ENCODE results near the gene ARHGAP32.

ARHGAP32 gene

GRCh38 chr11:128937480-128937879 lies 254.6 kb downstream of the ARHGAP32 start:
- Histone ChIP-seq H3K9me3 (ENCODE audit: insufficient read depth, low read depth, low read length) (no peaks in the 10 kb centered on the region), H3K36me3 (ENCODE audit: insufficient read depth, low read depth, low read length) (no peaks in the 10 kb centered on the region), H3K27ac (ENCODE audit: low read length) (no peak overlapping the region), H3K4me1 (ENCODE audit: insufficient read depth, low read length) (peaks cover 12% of the 10 kb centered on the region; the same call in 1 of the 2 replicates), H3K9ac (ENCODE audit: low read depth, low read length) (no peak overlapping the region), H3K27me3 (ENCODE audit: insufficient read depth, low read length) (peaks cover 29% of the 10 kb centered on the region; the same call in 1 of the 2 replicates), H3K4me3 (ENCODE audit: low read length) (no peak overlapping the region)

GRCh38 chr11:128936606-128937251 lies 255.4 kb downstream of the ARHGAP32 start:
- H3K36me3 ChIP-seq (ENCODE audit: insufficient read depth, low read depth, low read length), result no peaks in the 10 kb centered on the region
- H3K27me3 ChIP-seq (ENCODE audit: insufficient read depth, low read length), result peaks cover 36% of the 10 kb centered on the region
- H3K4me1 ChIP-seq (ENCODE audit: insufficient read depth, low read length), result peaks cover 12% of the 10 kb centered on the region; the same call in 1 of the 2 replicates
- H3K9me3 ChIP-seq (ENCODE audit: insufficient read depth, low read depth, low read length), result no peaks in the 10 kb centered on the region
- peak overlapping the region; percentile 50; the same call in 1 of the 2 replicates for H3K9ac ChIP-seq (ENCODE audit: low read depth, low read length)
- H3K4me3 ChIP-seq (ENCODE audit: low read length), result no peak overlapping the region; the same call in 1 of the 2 replicates
- H3K27ac ChIP-seq (ENCODE audit: low read length), result no peak overlapping the region

GRCh38 chr11:128934926-128935325 lies 257.2 kb downstream of the ARHGAP32 start:
- peaks cover 13% of the 10 kb centered on the region; the same call in 1 of the 2 replicates for H3K4me1 ChIP-seq (ENCODE audit: insufficient read depth, low read length)
- H3K27ac ChIP-seq (ENCODE audit: low read length), result no peak overlapping the region
- no peaks in the 10 kb centered on the region for H3K36me3 ChIP-seq (ENCODE audit: insufficient read depth, low read depth, low read length)
- peaks cover 44% of the 10 kb centered on the region for H3K27me3 ChIP-seq (ENCODE audit: insufficient read depth, low read length)
- H3K9me3 ChIP-seq (ENCODE audit: insufficient read depth, low read depth, low read length), result no peaks in the 10 kb centered on the region
- no peak overlapping the region for H3K4me3 ChIP-seq (ENCODE audit: low read length)
- no peak overlapping the region for H3K9ac ChIP-seq (ENCODE audit: low read depth, low read length)

- H3K27me3 ChIP-seq (ENCODE audit: insufficient read depth, low read length), result peaks cover 49% of the 10 kb centered on the region
- peaks cover 19% of the 10 kb centered on the region; the same call in 1 of the 2 replicates for H3K4me1 ChIP-seq (ENCODE audit: insufficient read depth, low read length)
These were observed 257.8 kb downstream of the ARHGAP32 start for GRCh38 chr11:128934351-128934750.

GRCh38 chr11:128933481-128934178 lies 258.5 kb downstream of the ARHGAP32 start:
- Histone ChIP-seq H3K4me1 (ENCODE audit: insufficient read depth, low read length) (peaks cover 22% of the 10 kb centered on the region; the same call in 1 of the 2 replicates), H3K9me3 (ENCODE audit: insufficient read depth, low read depth, low read length) (no peaks in the 10 kb centered on the region), H3K9ac (ENCODE audit: low read depth, low read length) (no peak overlapping the region), H3K27ac (ENCODE audit: low read length) (no peak overlapping the region), H3K36me3 (ENCODE audit: insufficient read depth, low read depth, low read length) (no peaks in the 10 kb centered on the region), H3K27me3 (ENCODE audit: insufficient read depth, low read length) (peaks cover 57% of the 10 kb centered on the region), H3K4me3 (ENCODE audit: low read length) (no peak overlapping the region)

More at GRCh38 chr11:128934351-128934750, 257.8 kb downstream of the ARHGAP32 start:
- H3K9me3 ChIP-seq (ENCODE audit: insufficient read depth, low read depth, low read length), result no peaks in the 10 kb centered on the region
- H3K9ac ChIP-seq (ENCODE audit: low read depth, low read length), result no peak overlapping the region
- H3K36me3 ChIP-seq (ENCODE audit: insufficient read depth, low read depth, low read length), result no peaks in the 10 kb centered on the region
- H3K27ac ChIP-seq (ENCODE audit: low read length), result no peak overlapping the region
- no peak overlapping the region for H3K4me3 ChIP-seq (ENCODE audit: low read length)

- Histone ChIP-seq H3K4me3 (ENCODE audit: low read length) (no peak overlapping the region), H3K36me3 (ENCODE audit: insufficient read depth, low read depth, low read length) (no peaks in the 10 kb centered on the region), H3K27ac (ENCODE audit: low read length) (no peak overlapping the region), H3K9ac (ENCODE audit: low read depth, low read length) (no peak overlapping the region), H3K27me3 (ENCODE audit: insufficient read depth, low read length) (peaks cover 76% of the 10 kb centered on the region), H3K4me1 (ENCODE audit: insufficient read depth, low read length) (peaks cover 23% of the 10 kb centered on the region), H3K9me3 (ENCODE audit: insufficient read depth, low read depth, low read length) (no peaks in the 10 kb centered on the region)
These were observed 260.5 kb downstream of the ARHGAP32 start for GRCh38 chr11:128931668-128932067.

- Histone ChIP-seq H3K36me3 (ENCODE audit: insufficient read depth, low read depth, low read length) (no peaks in the 10 kb centered on the region), H3K9ac (ENCODE audit: low read depth, low read length) (no peak overlapping the region), H3K4me1 (ENCODE audit: insufficient read depth, low read length) (peaks cover 19% of the 10 kb centered on the region), H3K9me3 (ENCODE audit: insufficient read depth, low read depth, low read length) (no peaks in the 10 kb centered on the region), H3K27ac (ENCODE audit: low read length) (no peak overlapping the region), H3K27me3 (ENCODE audit: insufficient read depth, low read length) (peaks cover 82% of the 10 kb centered on the region), H3K4me3 (ENCODE audit: low read length) (no peak overlapping the region)
These were observed 261.1 kb downstream of the ARHGAP32 start for GRCh38 chr11:128931066-128931465.

- Histone ChIP-seq H3K9ac (ENCODE audit: low read depth, low read length) (0 out of 2 replicates have a peak overlapping the region, but pooled peaks have one; percentile 4), H3K4me1 (ENCODE audit: insufficient read depth, low read length) (peaks cover 21% of the 10 kb centered on the region), H3K27ac (ENCODE audit: low read length) (no peak overlapping the region), H3K36me3 (ENCODE audit: insufficient read depth, low read depth, low read length) (no peaks in the 10 kb centered on the region), H3K27me3 (ENCODE audit: insufficient read depth, low read length) (peaks cover 87% of the 10 kb centered on the region), H3K9me3 (ENCODE audit: insufficient read depth, low read depth, low read length) (no peaks in the 10 kb centered on the region), H3K4me3 (ENCODE audit: low read length) (no peak overlapping the region)
These were observed 262.1 kb downstream of the ARHGAP32 start for GRCh38 chr11:128929991-128930390.

- H3K9ac ChIP-seq (ENCODE audit: low read depth, low read length), result 0 out of 2 replicates have a peak overlapping the region, but pooled peaks have one; percentile 4
- no peak overlapping the region for H3K27ac ChIP-seq (ENCODE audit: low read length)
- peaks cover 21% of the 10 kb centered on the region for H3K4me1 ChIP-seq (ENCODE audit: insufficient read depth, low read length)
- no peaks in the 10 kb centered on the region for H3K9me3 ChIP-seq (ENCODE audit: insufficient read depth, low read depth, low read length)
- no peak overlapping the region for H3K4me3 ChIP-seq (ENCODE audit: low read length)
- no peaks in the 10 kb centered on the region for H3K36me3 ChIP-seq (ENCODE audit: insufficient read depth, low read depth, low read length)
- H3K27me3 ChIP-seq (ENCODE audit: insufficient read depth, low read length), result peaks cover 87% of the 10 kb centered on the region
These were observed 262.7 kb downstream of the ARHGAP32 start for GRCh38 chr11:128929468-128929867.

GRCh38 chr11:128928400-128928799 lies 263.7 kb downstream of the ARHGAP32 start:
- Histone ChIP-seq H3K27ac (ENCODE audit: low read length) (no peak overlapping the region), H3K4me3 (ENCODE audit: low read length) (no peak overlapping the region)

GRCh38 chr11:128927683-128928336 lies 264.3 kb downstream of the ARHGAP32 start:
- Histone ChIP-seq H3K27me3 (ENCODE audit: insufficient read depth, low read length) (peaks cover 89% of the 10 kb centered on the region), H3K4me3 (ENCODE audit: low read length) (peak overlapping the region; percentile 20; the same call in 1 of the 2 replicates), H3K36me3 (ENCODE audit: insufficient read depth, low read depth, low read length) (no peaks in the 10 kb centered on the region), H3K27ac (ENCODE audit: low read length) (no peak overlapping the region), H3K4me1 (ENCODE audit: insufficient read depth, low read length) (peaks cover 21% of the 10 kb centered on the region), H3K9ac (ENCODE audit: low read depth, low read length) (no peak overlapping the region), H3K9me3 (ENCODE audit: insufficient read depth, low read depth, low read length) (no peaks in the 10 kb centered on the region)

More at GRCh38 chr11:128928400-128928799, 263.7 kb downstream of the ARHGAP32 start:
- H3K36me3 ChIP-seq (ENCODE audit: insufficient read depth, low read depth, low read length), result no peaks in the 10 kb centered on the region
- no peaks in the 10 kb centered on the region for H3K9me3 ChIP-seq (ENCODE audit: insufficient read depth, low read depth, low read length)
- peaks cover 21% of the 10 kb centered on the region for H3K4me1 ChIP-seq (ENCODE audit: insufficient read depth, low read length)
- peaks cover 91% of the 10 kb centered on the region for H3K27me3 ChIP-seq (ENCODE audit: insufficient read depth, low read length)
- H3K9ac ChIP-seq (ENCODE audit: low read depth, low read length), result no peak overlapping the region

Data from iPS-20b (cell line).